Measurements from ENCODE around the gene PLD4.

- no peak for TF ChIP-seq EZH2 (IDR thresholded peaks at IDR 0.05)
- TF ChIP-seq POLR2AphosphoS5 (IDR thresholded peaks at IDR 0.05; ENCODE audit: borderline replicate concordance, low read depth, low read length) = no peak
- TF ChIP-seq FOXP2 (optimal IDR thresholded peaks at IDR 0.05; ENCODE audit: control extremely low read depth, extremely low read length, insufficient read depth) = no peak
Observed at GRCh38 chr14:104967386-104968152, 42.9 kb downstream of the PLD4 start.

Data from SK-N-MC (cell line).